Measurements from ENCODE around the gene DDX25. TPM values are rescaled to one million over a fixed set of nuclear protein-coding genes. Genes with fewer than 3 reads are reported as not detected.
A peak's percentile ranks its signal among the peaks of the same experiment; 100 is the strongest.

Gene DDX25
- total and polyA plus RNA-seq, 2 of the 13 experiments (the other 11 are each of a cell fraction or from before 2014, with no cell fraction given), result 0.17 to 0.29 TPM

- peak; percentile 24; the same call in 1 of the 2 replicates for TF ChIP-seq TFDP2 (CRISPR knock-in tag; IDR thresholded peaks at IDR 0.05)
- TF ChIP-seq CBFB (CRISPR knock-in tag; IDR thresholded peaks at IDR 0.05), result peak; percentile 40
- TF ChIP-seq FOXC1 (CRISPR knock-in tag; IDR thresholded peaks at IDR 0.05; ENCODE audit: borderline replicate concordance), result no peak
- TF ChIP-seq ZNF562 (CRISPR knock-in tag; IDR thresholded peaks at IDR 0.05; ENCODE audit: borderline replicate concordance), result peak; percentile 64; the same call in 1 of the 2 replicates
- 0 out of 2 replicates have a peak, but pooled peaks have one; percentile 59 for TF ChIP-seq ESRRA (CRISPR knock-in tag; IDR thresholded peaks at IDR 0.05; ENCODE audit: low read depth)
- peak; percentile 31; the same call in 1 of the 2 replicates for TF ChIP-seq HDAC2 (CRISPR knock-in tag; IDR thresholded peaks at IDR 0.05)
- TF ChIP-seq FOSL2 (CRISPR knock-in tag; IDR thresholded peaks at IDR 0.05), result no peak
- no peak; the same call in 1 of the 2 replicates for TF ChIP-seq IRF9 (CRISPR knock-in tag; IDR thresholded peaks at IDR 0.05; ENCODE audit: borderline replicate concordance)
- TF ChIP-seq ZSCAN31 (CRISPR knock-in tag; IDR thresholded peaks at IDR 0.05; ENCODE audit: low read depth), result 0 out of 2 replicates have a peak, but pooled peaks have one; percentile 56
- TF ChIP-seq TRIM22 (IDR thresholded peaks at IDR 0.05), result no peak
- TF ChIP-seq ZNF557 (CRISPR knock-in tag; IDR thresholded peaks at IDR 0.05), result no peak
- peak; percentile 40 to 60; a peak in 3 of 4 replicates for TF ChIP-seq HMGXB4 (CRISPR knock-in tag; IDR thresholded peaks at IDR 0.05; ENCODE audit: borderline replicate concordance in 1 of 2, low read depth in 1 of 2)
- peak; percentile 53; the same call in 1 of the 2 replicates for TF ChIP-seq ZBTB33 (CRISPR knock-in tag; IDR thresholded peaks at IDR 0.05)
- no peak for TF ChIP-seq KDM1A (CRISPR knock-in tag; IDR thresholded peaks at IDR 0.05)
- peak; percentile 56 for TF ChIP-seq ZNF574 (CRISPR knock-in tag; IDR thresholded peaks at IDR 0.05)
- TF ChIP-seq ZNF101 (CRISPR knock-in tag; IDR thresholded peaks at IDR 0.05; ENCODE audit: borderline replicate concordance, low read depth), result no peak
- TF ChIP-seq ZNF598 (CRISPR knock-in tag; IDR thresholded peaks at IDR 0.05; ENCODE audit: borderline replicate concordance), result peak; percentile 93; the same call in 1 of the 2 replicates
Measured at GRCh38 chr11:125887373-125888324, 16.7 kb upstream of the DDX25 start, which contains the start of gene HYLS1 (continued).
